ENCODE results near the gene MARVELD1.

- TF ChIP-seq GATA2 (IDR thresholded peaks at IDR 0.05; ENCODE audit: low read depth, low read length) (no peak), GATA3 (IDR thresholded peaks at IDR 0.05; ENCODE audit: low read depth, low read length) (no peak)
Measured at GRCh38 chr10:97717627-97718026, 4.1 kb downstream of the MARVELD1 start.

All from SH-SY5Y (cell line).